Measurements from ENCODE around the gene CLASRP.
A peak's percentile ranks its signal among the peaks of the same experiment; 100 is the strongest.

The CLASRP gene

GRCh38 chr19:45087531-45087930, 48.7 kb downstream of the CLASRP start:
- FAIRE-seq = no peak

GRCh38 chr19:45090034-45090433, 51.2 kb downstream of the CLASRP start:
- no peak for FAIRE-seq

- FAIRE-seq = no peak
Observed at GRCh38 chr19:45090606-45091005, 51.8 kb downstream of the CLASRP start.

GRCh38 chr19:45091031-45091923, 52.4 kb downstream of the CLASRP start:
- FAIRE-seq = peak; percentile 49

- FAIRE-seq = no peak
Observed at GRCh38 chr19:45092747-45093678, 54.2 kb downstream of the CLASRP start, which contains the start of gene PPP1R37. Gene PPP1R37, plus strand, starts transcription at chr19:45093179. Its CDS starts 147 bp downstream, at chr19:45093326.

GRCh38 chr19:45094137-45094536, 55.3 kb downstream of the CLASRP start:
- no peak for FAIRE-seq

- FAIRE-seq = no peak
Observed at GRCh38 chr19:45094707-45095106, 55.9 kb downstream of the CLASRP start.

- FAIRE-seq = no peak
Observed at GRCh38 chr19:45095496-45096413, 56.9 kb downstream of the CLASRP start.

- FAIRE-seq = no peak
Observed at GRCh38 chr19:45096700-45097099, 57.9 kb downstream of the CLASRP start.

GRCh38 chr19:45097450-45097775, 58.6 kb downstream of the CLASRP start:
- no peak for FAIRE-seq

- no peak for FAIRE-seq
Observed at GRCh38 chr19:45097776-45098520, 59.1 kb downstream of the CLASRP start.

- FAIRE-seq = no peak
Observed at GRCh38 chr19:45098521-45099466, 59.9 kb downstream of the CLASRP start.

GRCh38 chr19:45099467-45100191, 60.8 kb downstream of the CLASRP start:
- FAIRE-seq = no peak

- FAIRE-seq = no peak
Observed at GRCh38 chr19:45100201-45100600, 61.4 kb downstream of the CLASRP start.

GRCh38 chr19:45100846-45101252, 62.0 kb downstream of the CLASRP start:
- no peak for FAIRE-seq

GRCh38 chr19:45101806-45102205, 63.0 kb downstream of the CLASRP start:
- no peak for FAIRE-seq

GRCh38 chr19:45102481-45102880, 63.6 kb downstream of the CLASRP start:
- no peak for FAIRE-seq

- no peak for FAIRE-seq
Observed at GRCh38 chr19:45103156-45103507, 64.3 kb downstream of the CLASRP start.

- FAIRE-seq = no peak
Observed at GRCh38 chr19:45103508-45104319, 64.9 kb downstream of the CLASRP start.
